Muscle layer of duodenum (tissue), 2 donors: ENCODE measurements around the gene CHRM3.
"Not testable (repeated sequence)": the region's sequence is repeated elsewhere in the genome, so short reads cannot be mapped to it uniquely, and the experiment has no call there.

Experiments
- H3K27ac ChIP-seq: one replicate; pipeline ENCODE4 v1.7.0; 2013; ENCODE audit warnings: mild to moderate bottlenecking, low read length
- H3K27me3 ChIP-seq: one replicate; pipeline ENCODE4 v1.7.0; 2013; ENCODE audit warnings: low read depth, mild to moderate bottlenecking, control low read depth, low read length
- H3K36me3 ChIP-seq, 2 donors: one replicate each; pipeline ENCODE4 v1.7.0; 2013; ENCODE audit warnings: low read length in 2 of 2, control low read depth in 1 of 2, mild to moderate bottlenecking in 1 of 2; ENCODE audit not compliant: insufficient read depth in 2 of 2, control insufficient read depth in 1 of 2
- H3K4me1 ChIP-seq, 2 donors: one replicate each; pipeline ENCODE4 v1.7.0; 2013; ENCODE audit warnings: low read length in 2 of 2, mild to moderate bottlenecking in 2 of 2, control low read depth in 1 of 2, moderate library complexity in 1 of 2; ENCODE audit not compliant: insufficient read depth in 2 of 2, control insufficient read depth in 1 of 2
- H3K4me3 ChIP-seq, 2 donors: one replicate each; pipeline ENCODE4 v1.7.0; 2013; ENCODE audit warnings: low read length in 2 of 2, low read depth in 1 of 2, mild to moderate bottlenecking in 1 of 2
- H3K9me3 ChIP-seq, 2 donors: one replicate each; pipeline ENCODE4 v1.7.0; 2013; ENCODE audit warnings: low read length in 2 of 2, control low read depth in 1 of 2, mild to moderate bottlenecking in 1 of 2; ENCODE audit not compliant: control insufficient read depth in 1 of 2
- donor health status: healthy.

The CHRM3 gene

DNA sequence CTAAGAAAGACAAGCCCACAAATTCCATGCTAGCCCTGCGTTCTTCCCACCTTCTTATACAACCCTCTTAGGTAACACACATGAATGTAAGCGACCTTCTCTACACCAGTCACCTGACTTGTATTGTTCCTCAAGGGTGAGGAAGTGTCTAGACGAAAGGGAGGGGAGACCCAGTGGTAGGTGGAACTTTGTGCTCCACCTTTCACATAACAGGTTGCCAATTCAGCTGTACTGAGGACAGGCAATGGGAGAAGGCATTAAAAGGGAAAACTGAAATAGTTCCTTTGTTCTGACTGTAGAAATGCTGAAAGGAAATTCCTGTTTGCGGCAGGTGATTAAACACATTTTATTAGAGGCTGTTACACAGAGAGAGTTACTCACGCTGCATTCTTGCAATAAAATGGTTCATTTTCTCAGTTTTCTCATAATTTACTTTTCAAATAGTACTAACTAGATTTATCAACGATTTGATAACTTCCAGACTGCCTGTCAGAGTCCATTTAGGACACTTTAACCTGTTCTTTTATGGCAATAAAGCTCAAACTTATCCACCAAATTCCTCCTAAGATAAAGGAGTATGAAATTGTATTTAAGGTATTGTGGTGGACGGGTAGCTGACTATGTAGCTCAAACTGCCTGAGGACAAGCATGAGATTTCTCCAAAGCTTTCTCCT is 17.8 kb upstream of the CHRM3 start:
- H3K27ac ChIP-seq, result no peak overlapping the region

DNA sequence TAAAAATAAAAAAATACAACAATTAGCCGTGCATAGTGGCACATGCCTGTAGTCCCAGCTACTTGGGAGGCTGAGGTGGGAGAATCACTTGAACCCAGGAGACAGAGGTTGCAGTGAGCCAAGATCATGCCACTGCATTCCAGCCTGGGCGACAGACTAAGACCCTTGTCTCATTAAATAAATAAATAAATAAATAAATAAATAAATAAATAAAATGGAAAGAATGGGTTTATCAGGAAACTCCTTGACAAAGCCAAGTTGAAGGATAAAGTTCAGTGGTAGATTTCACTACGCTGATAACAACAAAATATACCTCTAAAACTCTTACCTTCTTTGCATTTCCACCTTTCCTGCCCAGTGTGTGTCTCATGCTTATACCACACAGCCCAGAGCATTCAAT is 15.5 kb upstream of the CHRM3 start:
- not testable (repeated sequence) for H3K27ac ChIP-seq, H3K36me3 ChIP-seq, H3K27me3 ChIP-seq, H3K4me1 ChIP-seq, H3K4me3 ChIP-seq, H3K9me3 ChIP-seq

More for the DNA sequence above, 17.8 kb upstream of the CHRM3 start:
- H3K4me1 ChIP-seq, result no peaks in the 10 kb centered on the region
- no peaks in the 10 kb centered on the region for H3K9me3 ChIP-seq
- H3K36me3 ChIP-seq, result no peaks in the 10 kb centered on the region
- no peaks in the 10 kb centered on the region for H3K27me3 ChIP-seq
- H3K4me3 ChIP-seq, result no peak overlapping the region

DNA sequence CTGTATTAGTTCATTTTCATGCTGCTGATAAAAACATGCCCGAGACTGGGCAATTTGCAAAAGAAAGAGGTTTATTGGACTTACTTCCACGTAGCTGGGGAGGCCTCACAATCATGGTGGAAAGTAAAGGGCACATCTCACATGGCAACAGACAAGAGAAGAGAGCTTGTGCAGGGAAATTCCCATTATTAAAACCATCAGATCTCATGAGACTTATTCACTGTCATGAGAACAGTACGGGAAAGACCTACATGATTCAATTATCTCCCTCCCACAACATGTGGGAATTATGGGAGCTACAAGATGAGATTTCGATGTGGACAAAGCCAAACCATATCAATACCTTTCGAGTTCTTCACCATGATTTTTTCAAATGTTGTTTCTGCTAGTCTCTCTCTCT is 3.7 kb upstream of the CHRM3 start:
- Histone ChIP-seq H3K27me3 (peaks cover 2% of the 10 kb centered on the region), H3K4me3 (no peak overlapping the region), H3K9me3 (no peaks in the 10 kb centered on the region), H3K4me1 (peaks cover 0 to 13% of the 10 kb centered on the region in 2 donors), H3K27ac (no peak overlapping the region), H3K36me3 (no peaks in the 10 kb centered on the region)

DNA sequence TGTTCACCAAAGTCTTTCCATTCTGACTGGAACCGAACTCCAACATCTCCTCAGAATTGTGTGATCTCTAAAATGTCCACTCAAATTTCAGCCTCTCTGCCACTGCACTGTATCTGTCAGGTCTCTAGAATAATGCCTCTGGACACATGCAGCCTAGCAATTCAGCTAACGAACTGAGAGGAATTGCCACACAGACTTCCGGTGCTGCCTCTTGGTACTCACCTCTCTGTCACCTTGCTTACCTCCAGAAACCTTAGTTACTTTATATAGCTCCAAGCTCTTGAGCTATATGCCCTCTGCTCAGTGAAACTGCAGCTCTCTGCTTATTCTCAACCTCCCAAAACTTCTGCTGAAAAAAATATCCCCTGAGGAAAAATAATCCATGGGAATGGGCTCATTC is 2.7 kb upstream of the CHRM3 start:
- H3K36me3 ChIP-seq, result no peaks in the 10 kb centered on the region
- no peak overlapping the region for H3K4me3 ChIP-seq
- peaks cover 8% of the 10 kb centered on the region for H3K27me3 ChIP-seq
- no peak overlapping the region for H3K27ac ChIP-seq
- H3K9me3 ChIP-seq, result no peaks in the 10 kb centered on the region
- peaks cover 0 to 17% of the 10 kb centered on the region in 2 donors for H3K4me1 ChIP-seq

DNA sequence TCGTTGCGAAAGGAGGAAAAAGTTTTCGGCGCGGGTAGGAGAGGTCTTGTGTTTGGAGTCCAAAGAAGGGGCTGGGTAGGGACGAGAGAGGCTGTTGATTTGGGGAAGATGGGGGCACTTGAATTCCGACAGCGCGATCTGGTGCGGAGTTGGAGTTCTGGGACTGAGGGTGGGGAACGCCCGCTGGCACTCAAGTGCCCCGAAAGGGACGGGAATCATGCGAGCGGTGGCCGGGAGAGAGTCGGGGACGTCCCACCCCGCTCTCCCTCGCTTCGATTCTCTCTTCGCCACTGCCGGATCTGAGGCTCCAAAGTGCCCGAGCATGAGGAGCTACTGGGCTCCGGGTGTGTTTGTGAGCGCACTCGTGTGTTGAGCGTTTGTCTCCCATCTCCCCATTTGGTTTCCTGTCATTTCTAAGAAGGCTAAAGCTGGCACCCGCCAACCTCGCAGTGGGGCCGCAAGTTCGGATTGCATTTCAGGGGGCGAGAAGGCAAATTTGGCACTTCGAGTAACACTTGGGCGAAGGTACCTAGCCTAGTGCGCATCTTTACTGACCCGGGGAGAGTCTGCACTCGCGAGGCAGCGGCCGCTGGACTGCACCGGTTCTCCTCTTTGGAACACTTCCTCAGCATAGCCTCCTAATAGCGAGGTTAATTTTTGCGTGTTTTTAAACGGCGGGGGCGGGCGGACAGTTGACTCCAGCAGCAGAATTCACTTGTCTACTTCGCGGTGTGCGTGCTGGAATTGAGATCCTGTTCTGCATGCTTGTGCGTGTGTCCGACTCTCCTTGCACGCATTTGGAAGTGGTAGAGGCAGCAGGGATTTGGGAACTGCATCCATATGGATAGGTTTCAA is 1.2 kb downstream of the CHRM3 start:
- H3K4me1 ChIP-seq, result peaks cover 0 to 26% of the 10 kb centered on the region in 2 donors
- H3K27ac ChIP-seq, result peak overlapping the region; percentile 58
- peak overlapping the region; percentile 67 to 74 for H3K4me3 ChIP-seq
- no peaks in the 10 kb centered on the region for H3K9me3 ChIP-seq
- H3K36me3 ChIP-seq, result no peaks in the 10 kb centered on the region
- peaks cover 8% of the 10 kb centered on the region for H3K27me3 ChIP-seq

DNA sequence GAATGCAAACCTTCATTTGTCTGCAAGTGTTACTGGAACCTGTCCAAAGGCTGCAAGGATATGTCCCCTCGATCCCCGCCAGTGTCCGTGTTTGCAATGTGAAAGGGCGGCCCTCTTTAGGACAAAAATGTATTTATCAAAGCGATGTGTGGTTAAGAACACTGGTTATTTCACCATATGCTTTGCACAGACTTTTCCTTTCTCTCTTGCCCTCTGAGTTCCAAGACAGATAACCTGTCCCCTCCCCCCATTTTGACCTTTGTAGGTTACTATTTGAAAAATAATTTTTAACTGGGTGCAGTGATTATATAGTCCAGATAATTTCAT is 1.8 kb downstream of the CHRM3 start:
- peaks cover 8% of the 10 kb centered on the region for H3K27me3 ChIP-seq
- no peaks in the 10 kb centered on the region for H3K9me3 ChIP-seq
- H3K36me3 ChIP-seq, result no peaks in the 10 kb centered on the region
- H3K4me1 ChIP-seq, result peaks cover 0 to 26% of the 10 kb centered on the region in 2 donors
- peak overlapping the region; percentile 67 to 74 for H3K4me3 ChIP-seq
- H3K27ac ChIP-seq, result no peak overlapping the region

DNA sequence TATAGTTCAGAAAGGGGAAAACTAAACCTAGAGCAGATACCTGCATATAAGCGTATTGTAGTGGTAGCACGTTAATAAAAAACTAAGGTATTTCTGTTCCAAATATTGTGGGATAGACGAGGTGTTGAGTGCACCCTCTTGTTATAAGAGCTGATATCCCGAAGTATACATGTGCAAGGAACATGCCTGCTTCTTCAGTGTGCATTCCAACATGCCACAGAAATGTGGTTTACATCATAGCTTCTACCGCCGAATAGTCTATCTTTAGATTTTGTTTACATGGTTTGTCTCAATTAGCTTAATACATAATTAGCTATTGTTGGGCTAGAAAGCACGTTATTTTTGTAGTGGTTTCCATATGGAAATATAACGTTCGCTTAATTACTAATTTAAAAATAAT is 2.2 kb downstream of the CHRM3 start:
- Histone ChIP-seq H3K9me3 (no peaks in the 10 kb centered on the region), H3K36me3 (no peaks in the 10 kb centered on the region), H3K4me1 (peaks cover 0 to 26% of the 10 kb centered on the region in 2 donors), H3K4me3 (peak overlapping the region; percentile 67 to 74), H3K27ac (peak overlapping the region; percentile 27), H3K27me3 (peaks cover 8% of the 10 kb centered on the region)

DNA sequence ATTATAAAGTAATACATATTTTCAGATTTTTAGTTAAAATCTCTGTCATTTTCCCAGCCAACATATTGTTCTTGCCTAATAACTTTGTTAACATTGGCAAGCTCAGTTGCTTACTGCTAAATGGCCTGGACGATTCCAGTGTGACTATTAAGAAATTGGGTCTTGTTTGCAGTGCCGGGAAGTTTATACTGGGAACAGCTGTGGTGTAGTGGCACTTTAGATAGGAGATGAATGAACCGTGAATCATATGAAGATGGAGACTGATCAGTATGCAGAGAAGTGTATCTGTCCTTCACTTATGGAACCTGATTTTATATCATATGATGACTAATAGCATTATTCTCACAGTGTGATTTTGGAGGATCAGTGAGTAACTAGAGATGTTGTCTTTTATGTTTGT is 3.3 kb downstream of the CHRM3 start:
- Histone ChIP-seq H3K4me1 (peaks cover 0 to 26% of the 10 kb centered on the region in 2 donors), H3K4me3 (no peak overlapping the region), H3K36me3 (no peaks in the 10 kb centered on the region), H3K27me3 (peaks cover 8% of the 10 kb centered on the region), H3K9me3 (no peaks in the 10 kb centered on the region), H3K27ac (no peak overlapping the region)

DNA sequence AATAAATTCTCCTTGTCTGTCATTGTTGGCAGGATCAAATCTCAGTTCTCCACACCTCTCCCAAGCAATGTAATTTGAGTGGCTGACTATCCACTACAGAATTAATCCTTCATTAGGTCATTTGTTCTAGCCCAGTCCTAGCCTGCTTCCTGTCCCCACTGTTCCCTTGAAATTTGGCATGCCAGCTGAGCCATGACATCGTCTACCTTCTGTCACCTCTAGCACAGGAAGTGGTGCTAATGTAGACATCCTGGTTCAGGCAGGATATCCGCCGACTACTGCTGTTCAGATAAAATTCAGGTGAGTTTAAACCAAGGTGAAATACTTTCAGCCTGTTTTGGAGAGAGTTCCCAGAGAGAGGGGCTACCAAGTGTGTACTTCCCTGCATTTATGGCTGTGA is 5.9 kb downstream of the CHRM3 start:
- Histone ChIP-seq H3K36me3 (no peaks in the 10 kb centered on the region), H3K27ac (no peak overlapping the region), H3K9me3 (no peaks in the 10 kb centered on the region), H3K4me3 (no peak overlapping the region), H3K4me1 (peaks cover 0 to 17% of the 10 kb centered on the region in 2 donors), H3K27me3 (peaks cover 8% of the 10 kb centered on the region)

DNA sequence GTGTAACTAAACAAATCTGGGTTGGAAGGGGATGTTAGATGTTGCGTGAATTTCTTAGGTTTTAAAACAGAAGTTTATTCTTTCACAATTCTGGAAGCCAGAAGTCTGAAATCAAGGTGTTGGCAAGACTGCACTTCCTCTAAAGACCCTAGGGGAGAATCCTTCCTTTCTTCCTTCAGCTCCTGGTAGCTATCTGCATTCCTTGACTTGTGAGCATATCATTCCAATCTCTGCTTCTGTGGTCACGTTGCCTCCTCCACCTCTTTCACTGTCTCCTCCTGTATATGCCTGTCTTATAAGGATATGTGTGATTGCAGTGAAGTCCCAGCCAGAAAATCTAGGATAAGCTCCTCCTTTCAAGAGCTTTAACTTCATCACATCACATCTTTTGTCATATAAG is 7.7 kb downstream of the CHRM3 start:
- Histone ChIP-seq H3K9me3 (no peaks in the 10 kb centered on the region), H3K27me3 (no peaks in the 10 kb centered on the region), H3K4me3 (no peak overlapping the region), H3K4me1 (peaks cover 0 to 9% of the 10 kb centered on the region in 2 donors), H3K27ac (no peak overlapping the region), H3K36me3 (no peaks in the 10 kb centered on the region)

DNA sequence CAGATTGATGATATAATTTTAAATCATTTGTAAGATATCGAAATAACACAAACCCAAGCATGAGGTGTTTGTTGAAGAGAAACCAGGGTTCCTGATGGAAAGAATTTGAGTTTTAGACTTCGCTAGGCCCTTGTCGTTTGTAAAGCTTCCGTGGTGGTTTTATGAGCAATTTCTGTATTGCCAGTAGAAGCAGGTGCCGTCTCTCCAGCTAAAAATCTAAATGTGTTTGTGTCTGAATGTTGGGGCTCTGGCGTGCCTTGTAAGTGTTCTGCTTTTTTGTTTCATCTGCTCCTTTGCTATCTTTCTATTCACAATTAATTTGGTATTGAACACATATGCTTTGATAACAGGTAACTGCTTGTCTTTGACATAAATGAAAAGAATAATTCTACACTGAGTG is 27.5 kb downstream of the CHRM3 start:
- Histone ChIP-seq H3K27me3 (no peaks in the 10 kb centered on the region), H3K4me3 (no peak overlapping the region), H3K9me3 (no peaks in the 10 kb centered on the region), H3K36me3 (no peaks in the 10 kb centered on the region), H3K27ac (no peak overlapping the region), H3K4me1 (peaks cover 0 to 13% of the 10 kb centered on the region in 2 donors)
